Astrocyte (in vitro differentiated cells and primary cell): ENCODE measurements around the gene DEFB110. TPM values are rescaled to one million over a fixed set of nuclear protein-coding genes. Genes with fewer than 3 reads are reported as not detected.
A peak's percentile ranks its signal among the peaks of the same experiment; 100 is the strongest.

Experiments used
- DNase-seq: peaks from one replicate; pipeline ENCODE4 v3.0.0-alpha.2; 2010; ENCODE audit warnings: low read depth
- FAIRE-seq: peaks from 2 replicates; lab custom pipeline; 2011; peaks lifted over from hg19 to GRCh38; lab: Jason Lieb, UNC
- H2AFZ ChIP-seq: 2 replicates; pipeline ENCODE4 v1.6.0; 2012; ENCODE audit warnings: low read depth, low read length, inconsistent platforms
- H3K27ac ChIP-seq: 2 replicates; pipeline ENCODE4 v1.5.1; 2011; ENCODE audit warnings: low read depth, low read length, inconsistent platforms
- H3K27me3 ChIP-seq: 2 replicates; pipeline ENCODE4 v1.6.0; 2011; ENCODE audit warnings: low read length, inconsistent platforms; ENCODE audit not compliant: insufficient read depth
- H3K36me3 ChIP-seq: 2 replicates; pipeline ENCODE4 v1.5.1; 2011; ENCODE audit warnings: low read length, inconsistent platforms; ENCODE audit not compliant: insufficient read depth
- H3K4me1 ChIP-seq: 2 replicates; pipeline ENCODE4 v1.5.1; 2011; ENCODE audit warnings: low read length, inconsistent platforms; ENCODE audit not compliant: insufficient read depth
- H3K4me2 ChIP-seq: 2 replicates; pipeline ENCODE4 v1.6.0; 2012; ENCODE audit warnings: low read length, inconsistent platforms
- H3K4me3 ChIP-seq: 2 replicates; pipeline ENCODE4 v1.5.1; 2011; ENCODE audit warnings: low read depth, mild to moderate bottlenecking, low read length, inconsistent platforms; ENCODE audit not compliant: insufficient read depth
- H3K79me2 ChIP-seq: 2 replicates; pipeline ENCODE4 v1.6.0; 2012; ENCODE audit warnings: mild to moderate bottlenecking, low read length, inconsistent platforms; ENCODE audit not compliant: insufficient read depth
- H3K9ac ChIP-seq: 2 replicates; pipeline ENCODE4 v1.6.0; 2012; ENCODE audit warnings: mild to moderate bottlenecking, low read length, inconsistent platforms
- H3K9me3 ChIP-seq: 2 replicates; pipeline ENCODE4 v1.5.1; 2012; ENCODE audit warnings: low read depth, mild to moderate bottlenecking, low read length, inconsistent platforms; ENCODE audit not compliant: insufficient read depth
- H4K20me1 ChIP-seq: 2 replicates; pipeline ENCODE4 v1.6.0; 2012; ENCODE audit warnings: low read length, inconsistent platforms; ENCODE audit not compliant: insufficient read depth
- H3K27ac Mint-ChIP-seq: one replicate; pipeline ENCODE4 v1.8.0; 2021; ENCODE audit warnings: mild to moderate bottlenecking, mixed read lengths; ENCODE audit not compliant: unreplicated experiment
- H3K27me3 Mint-ChIP-seq: one replicate; pipeline ENCODE4 v1.8.0; 2021; ENCODE audit warnings: low read depth, mixed read lengths; ENCODE audit not compliant: unreplicated experiment
- H3K36me3 Mint-ChIP-seq: one replicate; pipeline ENCODE4 v1.8.0; 2021; ENCODE audit warnings: low read depth, mixed read lengths; ENCODE audit not compliant: unreplicated experiment
- H3K4me1 Mint-ChIP-seq: one replicate; pipeline ENCODE4 v1.8.0; 2021; ENCODE audit warnings: low read depth, mixed read lengths; ENCODE audit not compliant: unreplicated experiment
- H3K4me3 Mint-ChIP-seq: one replicate; pipeline ENCODE4 v1.8.0; 2021; ENCODE audit warnings: mild to moderate bottlenecking, moderate library complexity, mixed read lengths; ENCODE audit not compliant: unreplicated experiment
- H3K9me3 Mint-ChIP-seq: one replicate; pipeline ENCODE4 v1.8.0; 2021; ENCODE audit warnings: mild to moderate bottlenecking, mixed read lengths; ENCODE audit not compliant: unreplicated experiment
- EZH2 ChIP-seq: IDR thresholded peaks from 2 replicates; pipeline ENCODE4 v1.6.1; 2012; ENCODE audit warnings: mild to moderate bottlenecking, low read length, inconsistent platforms; ENCODE audit not compliant: insufficient read depth
- total RNA-seq: library from RNA; stranded (reverse); gene quantifications from 2 replicates; pipeline ENCODE4 v1.2.1, GENCODE V29; 2021
- TF ChIP-seq, protein P1 (sequence below): IDR thresholded peaks from 2 replicates; pipeline ENCODE4 v1.5.1; 2011; ENCODE audit warnings: low read depth, mild to moderate bottlenecking, inconsistent platforms, low read length, moderate library complexity; ENCODE audit not compliant: insufficient read depth

Gene DEFB110
- total RNA-seq, 1 donor from 2014 or later = not detected

DNA sequence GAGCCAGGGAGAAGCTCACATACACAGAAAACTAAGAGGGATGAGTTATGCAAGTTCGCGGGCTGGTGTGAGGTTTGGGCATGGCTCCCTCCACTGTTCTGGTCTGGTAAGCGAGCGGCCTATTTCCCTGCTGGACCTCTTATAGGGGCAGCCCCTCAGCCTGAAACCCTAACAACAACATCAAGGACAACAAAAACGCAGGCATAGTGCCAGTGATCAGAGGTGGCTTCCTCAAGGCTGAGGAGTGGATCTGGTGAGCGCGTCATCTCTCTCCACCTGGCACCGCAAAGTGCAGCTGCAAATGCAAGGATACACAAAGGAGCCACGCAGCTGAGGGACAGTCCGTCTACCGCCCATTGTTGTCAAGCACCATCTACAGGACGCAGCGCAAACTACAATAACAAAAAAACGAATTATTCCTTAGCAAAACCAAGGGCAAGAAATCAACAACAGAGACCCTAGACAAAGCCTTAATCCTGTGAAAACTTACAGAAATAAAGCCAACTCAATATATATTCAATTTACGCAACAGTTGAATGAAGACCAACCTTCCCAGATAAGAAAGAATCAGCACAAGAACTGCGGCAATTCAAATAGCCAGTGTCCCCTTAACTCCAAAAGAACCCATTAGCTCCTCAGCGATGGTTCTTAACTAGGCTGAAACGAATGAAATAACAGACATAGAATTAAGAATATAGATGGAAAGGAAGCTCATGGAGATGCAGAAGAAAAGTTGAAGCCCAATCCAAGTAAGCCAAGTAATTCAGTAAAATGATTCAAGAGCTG is 9.2 kb upstream of the DEFB110 start:
- Histone ChIP-seq H3K27me3 (no peaks in the 10 kb centered on the region), H3K36me3 (no peaks in the 10 kb centered on the region), H3K4me2 (no peak overlapping the region), H3K27ac (no peak overlapping the region), H3K9ac (no peak overlapping the region), H3K4me3 (no peak overlapping the region), H3K4me1 (no peaks in the 10 kb centered on the region), H3K79me2 (no peaks in the 10 kb centered on the region), H2AFZ (peak overlapping the region; percentile 10), H4K20me1 (no peaks in the 10 kb centered on the region), H3K9me3 (no peaks in the 10 kb centered on the region)
- H3K27me3 Mint-ChIP-seq = peaks cover 3% of the 10 kb centered on the region
- H3K36me3 Mint-ChIP-seq = no peaks in the 10 kb centered on the region
- no peak for FAIRE-seq
- TF ChIP-seq, protein P1, sequence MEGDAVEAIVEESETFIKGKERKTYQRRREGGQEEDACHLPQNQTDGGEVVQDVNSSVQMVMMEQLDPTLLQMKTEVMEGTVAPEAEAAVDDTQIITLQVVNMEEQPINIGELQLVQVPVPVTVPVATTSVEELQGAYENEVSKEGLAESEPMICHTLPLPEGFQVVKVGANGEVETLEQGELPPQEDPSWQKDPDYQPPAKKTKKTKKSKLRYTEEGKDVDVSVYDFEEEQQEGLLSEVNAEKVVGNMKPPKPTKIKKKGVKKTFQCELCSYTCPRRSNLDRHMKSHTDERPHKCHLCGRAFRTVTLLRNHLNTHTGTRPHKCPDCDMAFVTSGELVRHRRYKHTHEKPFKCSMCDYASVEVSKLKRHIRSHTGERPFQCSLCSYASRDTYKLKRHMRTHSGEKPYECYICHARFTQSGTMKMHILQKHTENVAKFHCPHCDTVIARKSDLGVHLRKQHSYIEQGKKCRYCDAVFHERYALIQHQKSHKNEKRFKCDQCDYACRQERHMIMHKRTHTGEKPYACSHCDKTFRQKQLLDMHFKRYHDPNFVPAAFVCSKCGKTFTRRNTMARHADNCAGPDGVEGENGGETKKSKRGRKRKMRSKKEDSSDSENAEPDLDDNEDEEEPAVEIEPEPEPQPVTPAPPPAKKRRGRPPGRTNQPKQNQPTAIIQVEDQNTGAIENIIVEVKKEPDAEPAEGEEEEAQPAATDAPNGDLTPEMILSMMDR = no peak
- no peak for TF ChIP-seq EZH2
- H3K27ac Mint-ChIP-seq = no peak overlapping the region
- no peaks in the 10 kb centered on the region for H3K9me3 Mint-ChIP-seq
- H3K4me3 Mint-ChIP-seq = no peak overlapping the region
- DNase-seq = no peak
- H3K4me1 Mint-ChIP-seq = no peaks in the 10 kb centered on the region

DNA sequence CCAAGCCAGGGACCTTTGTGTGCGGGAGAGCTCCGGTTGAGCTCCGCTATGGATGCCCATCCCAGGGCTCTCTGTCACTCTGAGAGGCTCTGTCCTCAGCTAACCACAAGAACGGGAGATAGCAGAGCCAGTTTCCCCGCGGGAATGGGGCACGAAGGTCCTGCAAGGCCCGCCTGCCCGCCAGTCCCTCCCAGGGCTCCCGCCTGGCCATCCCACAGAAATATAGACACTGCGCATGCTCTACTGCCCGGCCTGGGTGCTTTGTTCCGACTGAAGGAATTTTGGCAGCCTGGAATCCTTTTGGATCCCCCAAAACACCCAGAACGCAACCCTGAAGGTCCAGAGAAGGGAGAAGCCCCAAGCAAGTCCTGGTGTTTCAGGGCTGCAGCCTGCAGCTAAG is 8.6 kb upstream of the DEFB110 start:
- H3K4me3 Mint-ChIP-seq = no peak overlapping the region
- FAIRE-seq = no peak
- no peak overlapping the region for H3K4me2 ChIP-seq

More for the DNA sequence above, 8.6 kb upstream of the DEFB110 start:
- Mint-ChIP-seq H3K27me3 (peaks cover 3% of the 10 kb centered on the region), H3K9me3 (no peaks in the 10 kb centered on the region), H3K27ac (no peak overlapping the region), H3K4me1 (no peaks in the 10 kb centered on the region), H3K36me3 (no peaks in the 10 kb centered on the region)
- DNase-seq = no peak
- no peak for TF ChIP-seq EZH2
- TF ChIP-seq, protein P1 = no peak
- no peak overlapping the region for H3K9ac ChIP-seq
- no peaks in the 10 kb centered on the region for H3K4me1 ChIP-seq
- no peak overlapping the region for H2AFZ ChIP-seq
- H3K27me3 ChIP-seq = no peaks in the 10 kb centered on the region
- H3K36me3 ChIP-seq = no peaks in the 10 kb centered on the region
- H3K79me2 ChIP-seq = no peaks in the 10 kb centered on the region
- H3K4me3 ChIP-seq = no peak overlapping the region
- no peak overlapping the region for H3K27ac ChIP-seq
- H4K20me1 ChIP-seq = no peaks in the 10 kb centered on the region
- no peaks in the 10 kb centered on the region for H3K9me3 ChIP-seq
